Sigmoid colon (tissue), 7 donors: ENCODE measurements around the gene PLEKHN1. TPM values are rescaled to one million over a fixed set of nuclear protein-coding genes. Genes with fewer than 3 reads are reported as not detected.
"Not testable (repeated sequence)": the region's sequence is repeated elsewhere in the genome, so short reads cannot be mapped to it uniquely, and the experiment has no call there.

Experiments
- DNase-seq: peaks from one replicate; pipeline ENCODE4 v3.0.0-alpha.2; 2019
- H3K27ac ChIP-seq, 4 donors: fragments of 200-600 bp; sonication (generic); one replicate each; pipeline ENCODE4 v1.5.1; 2016 to 2019; ENCODE audit warnings: mild to moderate bottlenecking in 1 of 4
- H3K27me3 ChIP-seq, 3 donors: fragments of 200-600 bp; sonication (generic); one replicate each; pipeline ENCODE4 v1.5.1; 2019; ENCODE audit warnings: mild to moderate bottlenecking in 1 of 3
- H3K36me3 ChIP-seq, 4 donors: fragments of 200-600 bp; sonication (generic); one replicate each; pipeline ENCODE4 v1.5.1; 2016 to 2019
- H3K4me1 ChIP-seq, 4 donors: fragments of 200-600 bp; sonication (generic); one replicate each; pipeline ENCODE4 v1.5.1; 2017 to 2019
- H3K4me3 ChIP-seq, 4 donors: fragments of 200-600 bp; sonication (generic); one replicate each; pipeline ENCODE4 v1.5.1; 2017 to 2019; ENCODE audit warnings: mild to moderate bottlenecking in 2 of 4, moderate library complexity in 1 of 4
- H3K9me3 ChIP-seq, 4 donors: fragments of 200-600 bp in 3 of 4; sonication (generic) in 3 of 4; one replicate each; pipeline versions ENCODE4 v1.5.1 to v1.6.1; 2013 to 2019
- CTCF ChIP-seq, 4 experiments: fragments of 450-650 bp in 3 of 4; fragments of 200-600 bp in 1 of 4; IDR thresholded peaks; one replicate each; pipeline ENCODE4 v1.5.1; 2016 to 2019; ENCODE audit warnings: antibody characterized with exemption in 4 of 4, mild to moderate bottlenecking in 3 of 4, moderate library complexity in 2 of 4
- EP300 ChIP-seq, 4 donors: sonication (generic); formaldehyde crosslinking; IDR thresholded peaks; one replicate each; pipeline ENCODE4 v1.6.1; 2017; ENCODE audit warnings: antibody characterized with exemption in 4 of 4
- POLR2A ChIP-seq, 2 donors: fragments of 450-650 bp; IDR thresholded peaks; one replicate each; pipeline ENCODE4 v1.6.1; 2016; ENCODE audit warnings: antibody characterized with exemption in 2 of 2, mild to moderate bottlenecking in 2 of 2, moderate library complexity in 2 of 2
- POLR2AphosphoS5 ChIP-seq, 4 donors: sonication (generic); formaldehyde crosslinking; IDR thresholded peaks; one replicate each; pipeline ENCODE4 v1.6.1; 2017; ENCODE audit warnings: antibody characterized with exemption in 4 of 4
- WGBS, 2 donors: extraction: QIAGEN DNeasy Blood & Tissue Kit; methylation state at CpG; one replicate each; pipeline ENCODE4 v1.1.7; 2013; 5-methylcytosine and 5-hydroxymethylcytosine counted together
- intact Hi-C: fragments of 100-400 bp; cut with DNase I; formaldehyde crosslinking; loops from one replicate; pipeline ENCODE4 v1.15.1; 2023
- polyA plus RNA-seq, 3 donors: library from polyadenylated mRNA; stranded (reverse); fragments of 200-250 nt; gene quantifications; one replicate each; pipeline ENCODE4 v1.2.3, GENCODE V29; 2013
- total RNA-seq, 4 donors: library from RNA; depleted of rRNA; stranded (reverse); fragments of >200 nt; gene quantifications; one replicate each; pipeline ENCODE4 v1.1.0, GENCODE V29; 2016
- donor health status: healthy with polysubstance abuse.
- donor health status: Bipolar disorder and iron deficiency.
- donor health status: healthy.

The PLEKHN1 gene
- total and polyA plus RNA-seq, 7 donors: 0.46 to 1.5 TPM; not detected in 5

- intact Hi-C loops: no loop called here
- no peaks in the 10 kb centered on the region for H3K36me3 ChIP-seq
- H3K4me3 ChIP-seq: peak overlapping the region; percentile 54 to 70 (median 60)
- H3K27ac ChIP-seq: peak overlapping the region; percentile 87 to 95 (median 92)
- TF ChIP-seq POLR2AphosphoS5 (IDR thresholded peaks at IDR 0.05) (no peak), POLR2A (IDR thresholded peaks at IDR 0.05) (no peak), CTCF (IDR thresholded peaks at IDR 0.05) (no peak), EP300 (IDR thresholded peaks at IDR 0.05) (no peak)
- H3K9me3 ChIP-seq: no peaks in the 10 kb centered on the region
- DNase-seq: peak; percentile 77
- 68 to 73% methylated on average over 41 of the region's 41 CpGs for WGBS, 2 donors
- H3K4me1 ChIP-seq: peaks cover 0 to 26% (median 22%) of the 10 kb centered on the region in 4 donors
- H3K27me3 ChIP-seq: no peaks in the 10 kb centered on the region
These were observed 47.8 kb downstream of the PLEKHN1 start for GRCh38 chr1:1013922-1014648.

GRCh38 chr1:1014799-1015681, 48.8 kb downstream of the PLEKHN1 start:
- peak overlapping the region in 3 of 4 donors; percentile 55 to 70 (median 65) for H3K4me3 ChIP-seq
- WGBS, 2 donors: 66 to 76% methylated on average over 20 of the region's 20 CpGs
- H3K9me3 ChIP-seq: no peaks in the 10 kb centered on the region
- no peak for TF ChIP-seq POLR2AphosphoS5 (IDR thresholded peaks at IDR 0.05)
- TF ChIP-seq CTCF (IDR thresholded peaks at IDR 0.05): peak in 1 of 4 experiments; percentile 20
- no peak for TF ChIP-seq EP300 (IDR thresholded peaks at IDR 0.05)
- peaks cover 0 to 27% (median 24%) of the 10 kb centered on the region in 4 donors for H3K4me1 ChIP-seq
- intact Hi-C loops: no loop called here
- no peak for DNase-seq
- peak overlapping the region in 3 of 4 donors; percentile 92 to 95 (median 93) for H3K27ac ChIP-seq
- H3K36me3 ChIP-seq: no peaks in the 10 kb centered on the region
- no peaks in the 10 kb centered on the region for H3K27me3 ChIP-seq

- H3K4me3 ChIP-seq, DNase-seq, intact Hi-C loops, H3K27ac ChIP-seq, H3K36me3 ChIP-seq, H3K9me3 ChIP-seq, H3K27me3 ChIP-seq: not testable (repeated sequence)
- 54 to 73% methylated on average over 17 of the region's 17 CpGs for WGBS, 2 donors
- H3K4me1 ChIP-seq: peaks cover 0 to 43% (median 37%) of the 10 kb centered on the region in 4 donors
These were observed 51.4 kb downstream of the PLEKHN1 start for GRCh38 chr1:1017397-1018320.

- intact Hi-C loops: not testable (repeated sequence)
These were observed 52.0 kb downstream of the PLEKHN1 start for GRCh38 chr1:1018321-1018685.

GRCh38 chr1:1019122-1019999, 53.1 kb downstream of the PLEKHN1 start:
- TF ChIP-seq EP300 (IDR thresholded peaks at IDR 0.05) (no peak), CTCF (IDR thresholded peaks at IDR 0.05) (peak in 2 of 4 experiments; percentile 31 to 50), POLR2AphosphoS5 (IDR thresholded peaks at IDR 0.05) (peak in 2 of 4 donors; percentile 37 to 39), POLR2A (IDR thresholded peaks at IDR 0.05) (no peak)
- Histone ChIP-seq H3K27ac (peak overlapping the region; percentile 90 to 98 (median 96)), H3K9me3 (no peaks in the 10 kb centered on the region), H3K4me1 (peaks cover 0 to 30% (median 26%) of the 10 kb centered on the region in 4 donors), H3K27me3 (peaks cover 0 to 4% (median 0%) of the 10 kb centered on the region in 3 donors), H3K36me3 (no peaks in the 10 kb centered on the region), H3K4me3 (peak overlapping the region; percentile 52 to 91 (median 85))
- peak; percentile 93 for DNase-seq
- whole genome bisulfite sequencing, 2 donors: 1 to 3% methylated on average over 75 to 90 of the region's 91 CpGs
- intact Hi-C loops: loop anchor here (1.0 kb wide), 1 partner anchor 19 kb away; the partner anchor contains the start of gene HES4

More at GRCh38 chr1:1018321-1018685, 52.0 kb downstream of the PLEKHN1 start:
- H3K27me3 ChIP-seq, H3K4me3 ChIP-seq, DNase-seq, H3K27ac ChIP-seq, H3K9me3 ChIP-seq, H3K36me3 ChIP-seq: not testable (repeated sequence)
- WGBS, 2 donors: 91 to 95% methylated on average over 26 of the region's 26 CpGs
- peaks cover 0 to 40% (median 35%) of the 10 kb centered on the region in 4 donors for H3K4me1 ChIP-seq
